HCT116 (cell line): ENCODE results near the gene DNAJB8. TPM values are rescaled to one million over a fixed set of nuclear protein-coding genes. Genes with fewer than 3 reads are reported as not detected.

Source experiments
- ATAC-seq: fragments of 200-7000 bp; cut with Tn5 transposase; 2 replicates; pipeline ENCODE4 v1.9.1; 2020; ENCODE audit warnings: mild to moderate bottlenecking, moderate library complexity
- BruUV-seq: library from RNA; stranded (reverse); fragments of 400-500 nt; replicated peaks from 2 replicates; lab custom pipeline; 2021; lab: Mats Ljungman, UMichigan
- CTCF ChIA-PET: fragments of 300-600 bp; sonication (Branson Sonifier 250); formaldehyde crosslinking; loops from one replicate; lab custom pipeline; 2021; ENCODE audit warnings: antibody characterized with exemption; lab: Charles Lee
- POLR2A ChIA-PET: fragments of 300-600, 350-600 bp; sonication (Branson Sonifier 250); formaldehyde crosslinking; loops from one replicate; lab custom pipeline; 2021; ENCODE audit warnings: antibody characterized with exemption; lab: Charles Lee
- RAD21 ChIA-PET, 2 experiments: fragments of 300-600 bp; sonication (Branson Sonifier 250); formaldehyde crosslinking; loops; one replicate each; lab custom pipeline; 2023; ENCODE audit warnings: low total read pairs in 2 of 2; ENCODE audit not compliant: uncharacterized antibody in 2 of 2, unreplicated experiment in 2 of 2, low non-redundant PET in 1 of 2; lab: Charles Lee
- DNase-seq: peaks from one replicate; pipeline ENCODE4 v3.0.0-alpha.2; 2010; ENCODE audit warnings: low read depth, low spot score
- H2AFZ ChIP-seq: fragments of 200-600 bp; shearing (Covaris generic), sonication (generic); 2 replicates; pipeline ENCODE4 v1.6.1; 2017; ENCODE audit warnings: low read depth, mixed run types, mixed read lengths, antibody characterized with exemption, low read length; ENCODE audit not compliant: poor library complexity, severe bottlenecking
- H3K27ac ChIP-seq: 2 replicates; pipeline ENCODE4 v1.5.1; 2012; ENCODE audit warnings: low read depth, low read length
- H3K27me3 ChIP-seq: fragments of 200-600 bp; sonication (generic); 2 replicates; pipeline ENCODE4 v1.6.1; 2016; ENCODE audit warnings: mixed run types, low read length, mixed read lengths; ENCODE audit not compliant: insufficient read depth
- H3K36me3 ChIP-seq, 2 experiments: fragments of 200-500 bp in 1 of 2; fragments of 200-600 bp in 1 of 2; sonication (Bioruptor generic) in 1 of 2; sonication (generic) in 1 of 2; 2 replicates each; pipeline versions ENCODE4 v1.5.1 to v1.6.1; 2014 to 2016; ENCODE audit warnings: low read length in 2 of 2, inconsistent platforms in 1 of 2, mixed read lengths in 1 of 2, mixed run types in 1 of 2; ENCODE audit not compliant: insufficient read depth in 2 of 2, control insufficient read depth in 1 of 2
- H3K4me1 ChIP-seq, 2 experiments: fragments of 200-600 bp in 1 of 2; sonication (generic) in 1 of 2; 2 replicates each; pipeline versions ENCODE4 v1.5.1 to v1.6.1; 2012 to 2017; ENCODE audit warnings: low read length in 2 of 2, inconsistent platforms in 1 of 2, mild to moderate bottlenecking in 1 of 2, mixed read lengths in 1 of 2, mixed run types in 1 of 2, moderate library complexity in 1 of 2; ENCODE audit not compliant: insufficient read depth in 2 of 2, control insufficient read depth in 1 of 2
- H3K4me2 ChIP-seq: fragments of 200-600 bp; sonication (generic); 2 replicates; pipeline ENCODE4 v1.6.1; 2017; ENCODE audit warnings: mixed run types, low read length, mixed read lengths
- H3K4me3 ChIP-seq, 2 experiments: fragments of 200-600 bp in 1 of 2; sonication (generic) in 1 of 2; replicated peaks in 1 of 2; 2 replicates each; pipeline ENCODE4 v1.5.1; 2011 to 2016; ENCODE audit warnings: low read length in 2 of 2, control low read depth in 1 of 2, low read depth in 1 of 2, mild to moderate bottlenecking in 1 of 2, mixed read lengths in 1 of 2, mixed run types in 1 of 2
- H3K79me2 ChIP-seq: fragments of 200-600 bp; sonication (generic); 2 replicates; pipeline ENCODE4 v1.6.1; 2017; ENCODE audit warnings: mild to moderate bottlenecking, mixed run types, low read length, moderate library complexity, mixed read lengths; ENCODE audit not compliant: insufficient read depth
- H3K9ac ChIP-seq: fragments of 200-600 bp; sonication (generic); 2 replicates; pipeline ENCODE4 v1.6.1; 2016; ENCODE audit warnings: low read length, mixed read lengths
- H3K9me2 ChIP-seq: fragments of 200-600 bp; sonication (generic), shearing (Covaris generic); 2 replicates; pipeline ENCODE4 v1.6.1; 2017; ENCODE audit warnings: mixed run types, mild to moderate bottlenecking, moderate library complexity; ENCODE audit not compliant: insufficient read depth
- H3K9me3 ChIP-seq, 2 experiments: fragments of 200-500 bp in 1 of 2; fragments of 200-600 bp in 1 of 2; sonication (Bioruptor generic) in 1 of 2; sonication (generic) in 1 of 2; 2 replicates each; pipeline ENCODE4 v1.6.1; 2014 to 2017; ENCODE audit warnings: low read length in 2 of 2, mixed read lengths in 2 of 2, inconsistent platforms in 1 of 2, low read depth in 1 of 2, mild to moderate bottlenecking in 1 of 2, mixed run types in 1 of 2, moderate library complexity in 1 of 2; ENCODE audit not compliant: control insufficient read depth in 1 of 2, insufficient read depth in 1 of 2
- H4K20me1 ChIP-seq: fragments of 200-600 bp; sonication (generic), shearing (Covaris generic); 2 replicates; pipeline ENCODE4 v1.6.1; 2017; ENCODE audit warnings: mixed run types, mild to moderate bottlenecking, moderate library complexity; ENCODE audit not compliant: insufficient read depth
- CTCF ChIP-seq, 3 experiments: fragments of 200-600 bp in 1 of 3; sonication (generic) in 1 of 3; IDR thresholded peaks in 2 of 3; conservative IDR thresholded peaks in 1 of 3; 2 replicates each; pipeline ENCODE4 v1.5.1; 2012 to 2017; ENCODE audit warnings: low read depth in 2 of 3, low read length in 2 of 3, antibody characterized with exemption in 1 of 3, borderline replicate concordance in 1 of 3, control low read depth in 1 of 3, mild to moderate bottlenecking in 1 of 3, mixed read lengths in 1 of 3, mixed run types in 1 of 3, moderate library complexity in 1 of 3; ENCODE audit not compliant: insufficient read depth in 1 of 3
- EGR1 ChIP-seq: IDR thresholded peaks from 2 replicates; pipeline ENCODE4 v1.6.1; 2012; ENCODE audit warnings: low read depth
- JUND ChIP-seq: IDR thresholded peaks from 2 replicates; pipeline ENCODE4 v1.6.1; 2012
- MAX ChIP-seq: IDR thresholded peaks from 2 replicates; pipeline ENCODE4 v1.6.1; 2012
- REST ChIP-seq: IDR thresholded peaks from 2 replicates; pipeline ENCODE4 v1.6.1; 2012; ENCODE audit warnings: low read depth
- SP1 ChIP-seq: IDR thresholded peaks from 2 replicates; pipeline ENCODE4 v1.6.1; 2012; ENCODE audit warnings: low read depth
- SRF ChIP-seq: IDR thresholded peaks from 2 replicates; pipeline ENCODE4 v1.6.1; 2012; ENCODE audit warnings: low read depth
- YY1 ChIP-seq: IDR thresholded peaks from 2 replicates; pipeline ENCODE4 v1.6.1; 2011; ENCODE audit warnings: low read length, low read depth, moderate library complexity, mild to moderate bottlenecking; ENCODE audit not compliant: insufficient replicate concordance; ENCODE audit errors: extremely low read depth
- ZFX ChIP-seq: fragments of 450-650 bp; IDR thresholded peaks from 2 replicates; pipeline ENCODE4 v1.6.1; 2017
- ZNF274 ChIP-seq: fragments of 200-500 bp; sonication (Bioruptor generic); IDR thresholded peaks from 2 replicates; pipeline ENCODE4 v1.6.1; 2014; ENCODE audit warnings: mild to moderate bottlenecking, low read depth, low read length, inconsistent platforms
- intact Hi-C: fragments of 100-400 bp; cut with micrococcal nuclease; formaldehyde crosslinking; loops from 2 replicates; pipeline ENCODE4 v1.10.0; 2022
- total RNA-seq: library from RNA; stranded (reverse); gene quantifications from one replicate; pipeline ENCODE4 v1.2.1, GENCODE V29; 2021; ENCODE audit not compliant: unreplicated experiment
- TF ChIP-seq, protein P1 (sequence below): IDR thresholded peaks from 2 replicates; pipeline ENCODE4 v1.6.1; 2012

DNAJB8 gene
- total RNA-seq, 1 experiment from 2014 or later: not detected

DNA sequence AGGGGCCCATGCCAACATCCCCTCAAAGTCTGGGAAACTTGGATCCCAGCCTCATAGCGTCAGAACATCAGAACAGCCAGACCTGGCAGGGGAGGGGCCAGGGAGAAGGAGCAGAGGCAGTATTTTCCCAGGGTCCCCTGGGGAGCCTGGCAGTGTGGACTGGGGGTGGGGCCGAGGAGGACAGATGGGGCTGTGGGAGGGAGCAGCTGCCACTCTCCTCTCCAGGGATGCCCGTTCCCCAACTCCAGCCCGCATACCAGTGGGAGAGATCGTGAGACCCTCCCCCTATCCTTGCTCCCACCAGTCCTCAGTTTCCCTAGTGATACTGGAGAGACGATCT lies 6.5 kb upstream of the DNAJB8 start:
- no peak overlapping the region for H3K4me2 ChIP-seq
- no peaks in the 10 kb centered on the region; the same call in 1 of the 2 replicates for H3K27me3 ChIP-seq
- no peaks in the 10 kb centered on the region for H3K79me2 ChIP-seq
- ChIA-PET CTCF (no interaction called here), POLR2A (no interaction called here), RAD21 (no interaction called here)
- H3K9me2 ChIP-seq: no peaks in the 10 kb centered on the region
- no peak overlapping the region for H3K27ac ChIP-seq
- H3K9ac ChIP-seq: no peak overlapping the region
- H3K9me3 ChIP-seq: no peaks in the 10 kb centered on the region
- no peaks in the 10 kb centered on the region for H4K20me1 ChIP-seq
- no peak overlapping the region for H2AFZ ChIP-seq
- no peaks in the 10 kb centered on the region for H3K4me1 ChIP-seq
- intact Hi-C loops: no loop called here
- no TSS peak for BruUV-seq
- ATAC-seq (no peak), DNase-seq (no peak)
- no peak overlapping the region for H3K4me3 ChIP-seq
- TF ChIP-seq JUND (no peak), ZFX (no peak), REST (no peak), YY1 (no peak), MAX (no peak), EGR1 (no peak), SP1 (no peak), CTCF (IDR thresholded peaks at IDR 0.05 in 2 of 3, conservative IDR thresholded peaks at IDR 0.05 in 1 of 3; ENCODE audit: borderline replicate concordance in 1 of 3, insufficient read depth in 1 of 3, low read depth in 2 of 3, low read length in 2 of 3) (no peak), ZNF274 (no peak), SRF (no peak)
- TF ChIP-seq, protein P1, sequence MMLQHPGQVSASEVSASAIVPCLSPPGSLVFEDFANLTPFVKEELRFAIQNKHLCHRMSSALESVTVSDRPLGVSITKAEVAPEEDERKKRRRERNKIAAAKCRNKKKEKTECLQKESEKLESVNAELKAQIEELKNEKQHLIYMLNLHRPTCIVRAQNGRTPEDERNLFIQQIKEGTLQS: no peak
- no peaks in the 10 kb centered on the region for H3K36me3 ChIP-seq
